GM18502 (cell line): ENCODE results near the gene SARDH.
"Not testable (repeated sequence)": the region's sequence is repeated elsewhere in the genome, so short reads cannot be mapped to it uniquely, and the experiment has no call there.

Source experiments
- ATAC-seq: cut with Tn5 transposase; IDR thresholded peaks from one replicate; pipeline ENCODE4 v1.9.1; 2021; ENCODE audit warnings: mild to moderate bottlenecking; ENCODE audit not compliant: unreplicated experiment, poor library complexity

Gene SARDH

GRCh38 chr9:133775951-133776905 lies 38.1 kb upstream of the SARDH start:
- ATAC-seq: no peak

DNA sequence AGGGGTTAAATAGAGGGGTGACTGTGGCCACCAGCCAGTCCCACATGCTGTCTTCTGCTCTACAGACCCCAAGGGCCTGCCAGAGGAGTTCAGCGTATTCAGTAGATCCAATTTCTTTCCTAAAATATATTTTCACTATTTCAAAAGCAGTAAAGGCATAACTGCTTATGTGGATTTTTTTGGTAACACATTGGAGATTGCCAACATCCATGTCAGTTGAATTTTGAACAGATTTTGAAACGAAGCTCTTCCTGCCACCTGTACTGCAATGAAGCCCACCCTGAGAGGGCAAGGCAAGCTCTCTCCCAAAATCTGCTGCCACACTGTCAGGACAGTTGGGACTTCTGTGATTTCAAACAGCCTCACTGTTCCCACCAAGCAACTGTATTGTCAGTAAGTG lies 37.1 kb upstream of the SARDH start:
- no peak for ATAC-seq

DNA sequence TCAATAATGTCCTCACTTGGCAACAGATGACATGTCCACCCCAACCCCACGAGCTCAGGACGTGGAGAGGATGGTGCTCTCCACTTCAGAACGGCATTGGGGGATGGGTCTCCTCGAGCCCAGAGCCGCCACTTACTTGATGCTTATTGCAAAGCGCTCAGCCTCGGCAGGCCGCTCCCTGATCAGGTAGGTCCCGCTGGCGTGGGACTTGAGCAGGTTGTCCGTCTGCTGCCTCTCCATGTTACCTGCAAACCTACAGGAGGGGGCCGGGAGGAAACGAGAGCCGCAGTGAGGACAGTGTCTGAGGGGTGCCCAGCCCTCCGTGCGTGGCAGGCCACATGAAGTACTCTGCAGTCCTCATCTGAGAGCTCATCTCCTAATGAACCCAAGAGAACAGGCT lies 36.6 kb upstream of the SARDH start:
- ATAC-seq: no peak

DNA sequence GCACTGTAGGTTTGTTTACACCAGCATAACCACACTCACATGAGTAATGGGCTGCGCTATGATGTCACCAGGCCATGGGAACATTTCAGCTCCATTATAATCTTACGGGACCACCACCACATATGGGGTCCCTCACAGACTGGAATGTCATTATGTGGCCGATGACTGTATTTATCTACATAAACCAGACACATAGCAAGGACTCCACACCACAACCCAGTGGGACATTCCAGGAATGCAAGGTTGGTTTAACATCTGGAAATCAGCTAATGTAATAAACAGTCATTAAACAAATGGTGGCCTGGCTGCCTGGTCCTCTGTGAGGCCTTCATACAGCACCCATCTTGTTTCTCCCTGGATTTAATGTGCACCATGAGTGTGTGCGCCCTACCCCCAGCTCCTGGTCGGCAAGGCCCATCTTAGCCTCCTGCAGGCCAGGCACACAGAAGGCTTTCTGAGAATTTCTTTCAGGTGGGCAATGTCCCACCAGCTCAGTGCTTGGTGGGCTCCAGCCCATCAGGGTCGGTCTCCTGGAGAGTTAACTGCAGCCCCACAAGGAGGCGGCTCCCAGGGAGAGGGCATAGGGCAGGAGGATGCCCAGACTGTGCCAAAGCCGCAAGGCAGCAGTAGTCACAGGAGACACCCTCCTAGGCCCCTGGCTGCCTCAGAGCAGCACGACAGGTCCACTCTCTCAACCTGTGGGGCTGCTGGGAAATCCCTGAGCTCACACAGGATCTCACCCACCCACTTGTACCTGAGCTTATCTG lies 35.9 kb upstream of the SARDH start:
- no peak for ATAC-seq

DNA sequence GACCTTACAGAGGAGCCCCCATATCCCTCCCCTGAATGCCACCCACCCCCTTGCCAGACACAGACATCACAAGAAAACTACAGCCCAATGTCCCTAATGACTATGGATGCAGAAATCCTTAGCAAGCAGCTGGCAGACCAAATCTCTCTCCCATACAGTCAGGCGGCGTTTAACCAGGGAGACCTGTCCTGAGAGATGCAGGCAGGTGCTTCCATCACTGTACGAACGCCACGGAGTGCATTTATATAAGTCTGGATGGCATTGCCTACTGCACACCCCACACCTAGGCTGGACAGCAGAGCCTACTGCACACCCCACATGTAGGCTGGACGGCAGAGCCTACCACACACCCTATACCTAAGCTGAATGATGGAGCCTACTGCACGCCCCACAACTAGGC lies 34.4 kb upstream of the SARDH start:
- no peak for ATAC-seq

DNA sequence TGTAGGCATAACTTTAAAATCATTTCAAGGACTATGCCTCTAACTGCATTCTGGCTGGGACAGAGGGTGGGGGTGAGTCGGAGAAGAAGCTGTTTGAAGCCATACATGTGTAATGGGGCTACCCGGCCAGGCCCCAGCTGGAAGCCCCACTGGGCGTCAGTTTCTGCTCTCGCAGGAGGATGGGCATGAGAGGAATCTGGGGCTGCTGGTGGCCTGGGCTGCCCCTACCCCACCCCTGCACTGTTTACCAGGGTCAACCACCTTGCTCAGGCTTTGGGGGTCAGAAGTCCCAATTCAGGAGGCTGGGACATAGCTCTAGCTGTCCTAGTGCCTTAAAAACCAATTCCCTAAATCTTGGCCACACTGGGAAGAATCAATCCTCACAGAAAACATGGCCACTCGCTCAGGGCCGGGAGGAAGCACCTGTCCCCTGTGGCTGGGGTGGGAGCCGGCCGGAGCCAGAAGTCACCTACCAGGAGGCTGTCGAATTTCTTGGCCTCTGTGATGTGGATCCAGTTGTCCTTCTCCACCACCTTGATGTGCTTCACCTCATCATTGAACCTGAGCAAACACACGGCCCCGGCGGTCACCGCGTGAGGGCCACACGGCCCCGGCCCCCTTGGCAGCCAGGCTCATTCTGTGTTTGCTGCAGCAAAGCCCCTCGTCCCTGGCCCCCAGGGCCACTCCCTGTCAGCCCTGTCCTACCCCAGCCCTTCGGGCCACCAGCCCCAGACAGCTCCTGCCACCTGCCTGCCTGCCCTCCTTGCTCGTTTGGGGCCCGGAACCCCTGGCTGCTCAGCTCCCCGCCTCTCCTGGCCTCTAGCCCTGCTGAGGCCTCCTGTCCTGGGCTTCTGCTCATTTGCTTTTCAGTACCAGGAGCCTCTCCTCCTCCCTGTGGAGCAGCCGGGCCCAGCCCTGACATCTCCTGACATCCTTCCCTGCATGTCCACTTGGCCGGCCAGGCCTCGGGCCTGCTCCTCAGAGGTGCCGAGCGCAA lies 33.6 kb upstream of the SARDH start:
- no peak for ATAC-seq

GRCh38 chr9:133770076-133770777 lies 32.1 kb upstream of the SARDH start:
- no peak for ATAC-seq

GRCh38 chr9:133769511-133770075 lies 31.4 kb upstream of the SARDH start:
- ATAC-seq: no peak

GRCh38 chr9:133768859-133769510 lies 30.8 kb upstream of the SARDH start:
- no peak for ATAC-seq

DNA sequence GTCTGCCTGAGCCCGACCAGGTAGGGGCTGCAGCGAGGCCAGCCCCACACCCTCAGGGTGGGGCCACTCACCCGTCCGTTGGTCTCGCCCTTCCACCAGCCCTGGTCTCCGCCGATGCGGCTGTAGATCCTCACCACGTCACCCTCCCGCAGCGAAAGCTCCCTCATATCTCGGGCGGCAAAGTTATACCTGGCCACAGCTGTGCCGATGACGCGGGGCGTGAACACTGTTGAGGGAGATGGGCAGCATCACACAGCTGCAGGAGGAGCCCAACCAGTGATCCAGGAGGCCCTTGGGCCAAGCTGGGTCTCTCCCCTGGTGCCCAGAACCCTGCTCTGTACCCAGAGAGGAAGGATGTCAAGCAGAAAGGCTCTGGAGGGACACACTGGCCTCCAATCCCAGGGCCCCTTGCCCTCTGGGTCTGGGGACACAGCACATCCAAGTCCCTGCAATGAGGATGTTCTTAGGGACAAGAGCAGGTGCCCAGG lies 30.3 kb upstream of the SARDH start:
- no peak for ATAC-seq

- ATAC-seq: no peak
These were observed 29.5 kb upstream of the SARDH start for GRCh38 chr9:133767625-133768024.

DNA sequence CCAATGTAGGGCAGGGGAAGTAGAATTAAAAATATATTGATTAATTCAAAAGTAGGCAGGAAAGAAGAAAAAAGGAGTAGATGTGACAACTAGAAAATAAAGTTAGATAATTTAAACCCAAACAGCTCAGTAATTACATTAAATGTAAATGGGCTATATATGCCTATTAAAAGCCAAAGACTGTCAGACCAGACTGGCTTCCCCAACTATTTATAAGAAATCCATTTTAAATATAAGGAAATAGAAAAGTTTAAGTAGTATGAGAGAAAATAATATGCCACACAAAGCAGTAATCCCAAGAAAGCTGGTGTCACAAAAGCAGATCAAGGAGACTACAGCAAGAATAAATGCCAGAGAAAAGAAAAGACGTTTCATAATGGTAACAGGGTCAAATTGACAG lies 28.9 kb upstream of the SARDH start:
- no peak for ATAC-seq

- ATAC-seq: not testable (repeated sequence)
These were observed 28.1 kb upstream of the SARDH start for GRCh38 chr9:133766234-133766633.

DNA sequence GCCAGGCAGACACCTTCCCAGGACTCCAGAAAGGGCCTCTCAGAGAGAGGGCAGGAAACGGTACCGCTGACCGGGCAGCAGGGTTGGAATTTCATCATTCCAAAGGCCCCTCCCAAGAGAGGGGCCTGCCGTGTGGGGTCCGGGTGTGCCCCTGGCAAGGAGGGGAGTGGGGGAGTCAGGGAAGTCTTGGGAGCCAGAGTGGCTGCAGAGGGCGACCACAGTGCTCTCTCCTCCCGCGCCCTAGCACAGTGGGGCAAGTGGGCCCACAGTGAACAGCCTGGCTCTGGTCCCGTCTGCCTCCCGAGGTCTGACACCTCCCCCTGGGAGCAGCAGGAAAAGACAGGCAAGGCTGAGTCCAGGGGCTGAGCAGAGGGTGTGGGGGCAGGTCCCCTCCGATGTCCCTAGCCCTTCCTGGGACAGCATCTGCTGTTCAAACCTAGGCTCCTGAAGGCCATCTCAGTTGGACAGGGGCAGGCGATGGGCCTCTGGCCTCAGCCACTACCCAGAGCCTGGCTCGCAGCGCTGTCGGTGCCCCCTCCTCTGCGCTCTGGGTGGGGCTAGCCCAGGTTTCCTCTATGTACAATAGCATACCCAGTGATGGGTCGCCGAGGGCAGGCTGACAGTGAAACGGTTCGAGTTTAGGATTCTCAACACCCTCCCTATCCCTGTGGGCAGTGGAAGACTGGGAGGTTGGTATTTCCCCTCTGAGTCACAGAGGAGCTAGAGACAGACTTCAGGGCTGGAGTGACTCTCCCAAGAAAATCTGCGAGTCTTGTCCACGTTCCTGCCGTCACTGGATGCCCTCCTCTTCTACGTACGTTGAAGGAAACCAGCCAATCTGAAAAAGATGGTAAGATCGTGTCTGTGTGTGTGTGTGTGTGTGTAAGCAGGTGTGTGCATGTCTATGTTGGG lies 25.4 kb upstream of the SARDH start:
- no peak for ATAC-seq

- ATAC-seq: no peak
These were observed 24.5 kb upstream of the SARDH start for GRCh38 chr9:133762488-133763271.

GRCh38 chr9:133761641-133762248 lies 23.6 kb upstream of the SARDH start:
- ATAC-seq: no peak
